ENCODE results near the gene LUZP1. TPM values are rescaled to one million over a fixed set of nuclear protein-coding genes. Genes with fewer than 3 reads are reported as not detected.
"Not testable (repeated sequence)": the region's sequence is repeated elsewhere in the genome, so short reads cannot be mapped to it uniquely, and the experiment has no call there.

LUZP1 gene
- total RNA-seq, 1 experiment from 2014 or later: 34.8 TPM

DNA sequence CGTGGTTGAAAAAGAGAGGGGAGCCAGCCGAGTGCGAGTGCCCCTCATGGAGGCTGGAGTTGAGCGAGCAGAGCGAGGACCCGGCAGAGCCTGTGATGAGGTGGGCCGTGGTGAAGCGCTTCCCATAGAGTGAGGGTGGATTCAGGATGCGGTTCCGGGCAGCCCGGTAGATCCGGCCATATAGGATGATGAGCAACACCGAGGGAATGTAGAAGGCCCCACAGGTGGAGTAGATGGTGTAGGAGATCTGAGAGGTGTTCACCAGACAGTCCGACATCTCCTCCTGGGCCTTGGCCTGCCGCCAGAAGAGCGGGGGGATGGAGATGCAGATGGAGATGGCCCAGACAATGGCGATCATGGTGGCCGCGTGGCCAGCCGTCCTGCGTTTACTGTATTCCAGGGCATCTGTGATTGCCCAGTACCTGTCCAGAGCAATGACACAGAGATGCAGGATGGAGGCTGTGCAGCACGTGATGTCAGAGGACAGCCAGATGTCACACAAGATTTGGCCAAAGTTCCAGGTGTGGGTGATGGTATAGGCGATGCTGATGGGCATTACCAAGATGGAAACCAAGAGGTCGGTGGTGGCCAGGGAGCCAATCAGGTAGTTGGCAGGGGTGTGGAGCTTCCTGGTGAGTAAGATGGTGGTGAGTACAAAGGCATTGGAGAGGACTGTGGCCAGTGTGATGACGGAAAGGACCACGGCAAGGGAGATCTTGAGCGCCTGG lies 24.9 kb upstream of the LUZP1 start:
- in situ Hi-C loops (cut with HindIII; ENCODE audit: low sequenced_read_pairs): loop anchor here (5.0 kb wide), 1 partner anchor 106 kb away; no protein-coding TSS in a partner anchor
- DNase-seq (ENCODE audit: low spot score): no peak

GRCh38 chr1:23191199-23191598 lies 22.5 kb upstream of the LUZP1 start:
- in situ Hi-C loops (cut with HindIII; ENCODE audit: low sequenced_read_pairs): loop anchor here (5.0 kb wide), 1 partner anchor 104 kb away; no protein-coding TSS in a partner anchor
- DNase-seq (ENCODE audit: low spot score): no peak

GRCh38 chr1:23188936-23189452 lies 20.3 kb upstream of the LUZP1 start:
- not testable (repeated sequence) for DNase-seq (ENCODE audit: low spot score)
- in situ Hi-C loops (cut with HindIII; ENCODE audit: low sequenced_read_pairs): loop anchor here (10.0 kb wide), 1 partner anchor 204 kb away; no protein-coding TSS in a partner anchor

GRCh38 chr1:23188434-23188884 lies 19.8 kb upstream of the LUZP1 start:
- in situ Hi-C loops (cut with HindIII; ENCODE audit: low sequenced_read_pairs): loop anchor here (10.0 kb wide), 1 partner anchor 204 kb away; no protein-coding TSS in a partner anchor
- DNase-seq (ENCODE audit: low spot score): no peak

DNA sequence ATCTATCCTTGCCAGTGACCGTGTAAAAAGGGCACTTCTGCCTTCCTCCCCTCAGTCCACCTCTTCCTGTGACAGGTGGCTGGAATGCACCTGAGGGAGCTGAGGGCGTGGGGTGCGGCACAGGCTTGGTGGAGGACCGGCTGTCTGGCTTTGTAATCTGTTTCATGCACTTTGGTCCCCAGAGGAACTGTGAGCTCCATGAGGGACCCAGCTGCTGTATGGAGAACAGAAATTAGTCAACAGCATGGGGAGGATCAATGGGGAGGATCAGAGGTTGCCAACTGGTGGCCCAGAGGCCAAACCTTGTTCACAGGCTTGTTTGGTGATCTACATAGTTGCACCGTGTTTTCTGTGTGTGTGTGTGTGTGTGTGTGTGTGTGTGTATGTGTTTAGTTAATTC lies 19.0 kb upstream of the LUZP1 start:
- DNase-seq (ENCODE audit: low spot score): no peak
- in situ Hi-C loops (cut with HindIII; ENCODE audit: low sequenced_read_pairs): loop anchor here (10.0 kb wide), 1 partner anchor 203 kb away; no protein-coding TSS in a partner anchor

- in situ Hi-C loops (cut with HindIII; ENCODE audit: low sequenced_read_pairs): loop anchor here (10.0 kb wide), 1 partner anchor 201 kb away; no protein-coding TSS in a partner anchor
- no peak for DNase-seq (ENCODE audit: low spot score)
These were observed 16.7 kb upstream of the LUZP1 start for GRCh38 chr1:23185381-23185780.

DNA sequence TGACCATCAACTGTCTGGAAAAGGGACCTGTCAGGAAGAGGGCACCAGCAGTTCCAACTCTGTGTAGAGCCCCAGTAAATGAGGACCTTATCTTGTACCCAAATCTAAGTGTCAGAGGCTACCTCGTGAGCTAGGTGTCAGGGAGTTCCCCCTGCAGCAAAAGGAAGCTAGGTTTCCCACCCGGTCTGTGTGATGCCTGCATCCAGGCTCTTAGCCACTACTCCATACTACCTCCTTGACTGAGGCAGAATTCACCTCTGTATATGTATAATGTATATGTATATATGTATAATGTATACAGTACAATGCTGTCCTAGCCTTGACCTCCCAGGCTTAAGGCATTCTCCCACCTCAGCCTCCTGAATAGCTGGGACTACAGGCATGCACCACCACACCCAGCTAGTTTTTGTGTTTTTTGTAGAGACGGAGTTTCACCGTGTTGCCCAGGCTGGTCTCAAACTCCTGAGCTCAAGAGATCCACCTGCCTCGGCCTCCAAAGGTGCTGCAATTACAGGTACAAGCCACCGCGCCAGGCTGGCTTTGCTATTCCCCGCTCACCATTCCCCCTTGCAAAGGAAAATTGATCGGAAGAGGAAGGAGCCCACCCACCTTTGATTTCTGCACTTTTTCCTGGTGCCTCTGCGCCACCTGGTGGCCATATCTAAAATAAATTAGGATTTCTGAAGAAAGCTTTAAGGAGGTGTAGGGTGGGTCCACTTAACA lies 15.7 kb upstream of the LUZP1 start:
- in situ Hi-C loops (cut with HindIII; ENCODE audit: low sequenced_read_pairs): loop anchor here (5.0 to 10.0 kb wide), 2 partner anchors 77 to 200 kb away; no protein-coding TSS in a partner anchor
- DNase-seq (ENCODE audit: low spot score): peak; percentile 56

- in situ Hi-C loops (cut with HindIII; ENCODE audit: low sequenced_read_pairs): loop anchor here (5.0 to 10.0 kb wide), 2 partner anchors 73 to 195 kb away; no protein-coding TSS in a partner anchor
- no peak for DNase-seq (ENCODE audit: low spot score)
These were observed 11.2 kb upstream of the LUZP1 start for GRCh38 chr1:23179862-23180261.

- DNase-seq (ENCODE audit: low spot score): no peak
- in situ Hi-C loops (cut with HindIII; ENCODE audit: low sequenced_read_pairs): no loop called here
These were observed 10.3 kb upstream of the LUZP1 start for GRCh38 chr1:23178950-23179349.

GRCh38 chr1:23178414-23178813 lies 9.8 kb upstream of the LUZP1 start:
- DNase-seq (ENCODE audit: low spot score): no peak
- in situ Hi-C loops (cut with HindIII; ENCODE audit: low sequenced_read_pairs): no loop called here

DNA sequence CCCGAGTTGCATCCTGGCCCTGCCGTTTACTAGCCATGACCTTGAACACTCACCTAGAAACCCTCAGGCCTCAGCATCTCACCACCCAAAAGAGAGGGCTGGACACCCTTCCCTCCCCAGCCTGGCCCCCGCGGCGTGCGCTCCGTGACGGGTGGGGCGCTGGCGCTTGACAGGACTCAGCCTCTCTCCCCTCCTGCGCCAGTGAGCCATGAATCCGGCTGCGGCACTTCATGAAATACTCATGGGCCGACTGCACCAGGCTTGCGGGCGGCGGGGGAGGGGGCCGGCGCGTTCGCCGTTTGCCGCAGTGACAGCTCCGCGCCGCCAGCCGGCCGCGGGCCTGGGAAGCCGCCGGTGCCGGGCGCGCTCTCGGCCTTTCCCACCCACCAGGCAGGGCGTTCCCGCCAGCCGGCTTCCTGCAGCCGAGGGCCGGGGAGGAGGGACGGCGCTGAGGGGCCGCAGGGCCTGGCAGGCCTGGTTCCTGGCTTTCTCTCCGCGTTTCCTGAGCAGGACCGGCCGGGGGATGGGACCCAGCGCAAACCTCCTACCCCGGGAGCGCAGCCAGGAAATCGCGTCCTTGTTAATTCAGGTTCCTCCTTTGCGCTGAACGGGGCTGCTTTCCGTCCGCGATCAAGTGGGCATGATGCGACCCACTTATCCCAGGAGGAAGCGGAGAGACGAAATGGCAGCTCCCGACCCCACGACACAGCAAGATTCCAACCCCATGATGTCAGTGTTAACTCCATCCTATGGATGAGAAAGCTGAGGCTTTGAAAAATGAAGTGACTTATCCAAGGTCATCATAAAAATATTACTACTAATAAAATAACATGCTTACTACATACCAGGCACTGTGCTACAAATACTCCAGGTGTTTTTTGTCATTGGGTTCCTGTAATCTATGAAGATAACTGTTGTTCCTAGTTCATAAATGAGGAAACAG lies 9.1 kb upstream of the LUZP1 start:
- in situ Hi-C loops (cut with HindIII; ENCODE audit: low sequenced_read_pairs): no loop called here
- peak; percentile 66 for DNase-seq (ENCODE audit: low spot score)

GRCh38 chr1:23177031-23177430 lies 8.4 kb upstream of the LUZP1 start:
- DNase-seq (ENCODE audit: low spot score): no peak
- in situ Hi-C loops (cut with HindIII; ENCODE audit: low sequenced_read_pairs): no loop called here

GRCh38 chr1:23174426-23175110 lies 5.9 kb upstream of the LUZP1 start:
- DNase-seq (ENCODE audit: low spot score): no peak
- in situ Hi-C loops (cut with HindIII; ENCODE audit: low sequenced_read_pairs): no loop called here

GRCh38 chr1:23171181-23171755 lies 2.6 kb upstream of the LUZP1 start:
- in situ Hi-C loops (cut with HindIII; ENCODE audit: low sequenced_read_pairs): no loop called here
- no peak for DNase-seq (ENCODE audit: low spot score)

GRCh38 chr1:23169727-23170335 lies 1.2 kb upstream of the LUZP1 start:
- DNase-seq (ENCODE audit: low spot score): peak; percentile 59
- in situ Hi-C loops (cut with HindIII; ENCODE audit: low sequenced_read_pairs): no loop called here

DNA sequence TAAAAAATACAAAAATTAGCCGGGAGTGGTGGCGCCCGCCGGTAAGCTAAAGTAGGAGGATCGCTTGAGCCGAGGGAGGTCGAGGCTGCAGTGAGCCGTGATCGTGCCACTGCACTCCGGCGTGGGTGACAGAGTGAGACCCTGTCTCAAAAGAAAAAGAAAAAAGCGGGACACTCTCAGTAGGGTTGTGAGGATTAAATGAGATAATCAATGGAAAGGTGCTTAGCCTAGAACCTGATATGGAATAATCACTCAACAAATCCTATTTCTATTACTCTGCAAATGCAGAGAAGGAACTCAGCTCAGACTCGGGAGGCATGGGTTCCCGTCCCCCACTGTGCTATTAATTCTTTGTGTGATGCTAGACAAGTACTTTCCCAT lies 529 bp upstream of the LUZP1 start:
- in situ Hi-C loops (cut with HindIII; ENCODE audit: low sequenced_read_pairs): no loop called here

GRCh38 chr1:23168079-23168444 lies 594 bp downstream of the LUZP1 start:
- DNase-seq (ENCODE audit: low spot score): no peak
- in situ Hi-C loops (cut with HindIII; ENCODE audit: low sequenced_read_pairs): no loop called here

More for the DNA sequence above, 529 bp upstream of the LUZP1 start:
- no peak for DNase-seq (ENCODE audit: low spot score)

Measured in G401 (cell line).